ENCODE measurements around the gene PRKACA.

DNA sequence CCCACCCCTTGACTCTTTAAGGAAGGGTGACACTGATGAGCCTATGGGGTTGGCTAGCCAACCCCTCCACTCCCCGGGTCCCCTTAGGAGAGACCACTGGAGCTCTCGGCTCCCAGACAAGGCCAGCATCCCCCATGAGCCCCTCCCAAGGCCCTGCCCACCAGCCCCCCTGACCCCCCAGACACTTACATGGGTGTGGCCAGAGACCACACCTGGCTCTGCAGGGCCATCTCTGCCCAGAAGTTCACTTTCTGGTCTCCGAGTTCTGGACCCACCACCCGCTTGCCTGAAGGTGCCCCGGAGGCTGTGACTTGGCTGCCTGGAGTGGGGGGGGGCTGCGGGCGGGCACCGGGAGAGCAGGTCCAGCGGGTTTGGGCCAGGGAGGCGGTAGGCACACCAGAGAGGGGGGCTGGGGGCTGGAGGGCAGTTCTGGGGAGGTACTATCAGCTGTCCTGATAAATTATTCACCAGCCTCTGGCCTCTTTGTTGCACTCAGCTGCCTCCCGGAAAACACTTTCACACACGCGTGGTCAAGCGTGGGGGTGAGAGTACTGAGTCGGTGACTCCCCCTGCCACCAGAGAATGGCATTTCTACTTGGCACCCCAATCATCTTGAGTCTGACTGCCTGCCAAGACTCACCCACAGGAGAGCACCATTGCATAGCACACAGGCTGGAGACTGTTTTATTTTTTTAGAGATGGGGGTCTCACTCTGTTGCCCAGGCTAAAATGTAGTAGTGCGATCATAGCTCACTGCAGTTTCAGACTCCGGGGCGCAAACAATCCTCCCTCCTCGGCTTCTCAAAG lies 55.6 kb downstream of the PRKACA start, which contains the start of gene PALM3:
- TF ChIP-seq, protein P1, sequence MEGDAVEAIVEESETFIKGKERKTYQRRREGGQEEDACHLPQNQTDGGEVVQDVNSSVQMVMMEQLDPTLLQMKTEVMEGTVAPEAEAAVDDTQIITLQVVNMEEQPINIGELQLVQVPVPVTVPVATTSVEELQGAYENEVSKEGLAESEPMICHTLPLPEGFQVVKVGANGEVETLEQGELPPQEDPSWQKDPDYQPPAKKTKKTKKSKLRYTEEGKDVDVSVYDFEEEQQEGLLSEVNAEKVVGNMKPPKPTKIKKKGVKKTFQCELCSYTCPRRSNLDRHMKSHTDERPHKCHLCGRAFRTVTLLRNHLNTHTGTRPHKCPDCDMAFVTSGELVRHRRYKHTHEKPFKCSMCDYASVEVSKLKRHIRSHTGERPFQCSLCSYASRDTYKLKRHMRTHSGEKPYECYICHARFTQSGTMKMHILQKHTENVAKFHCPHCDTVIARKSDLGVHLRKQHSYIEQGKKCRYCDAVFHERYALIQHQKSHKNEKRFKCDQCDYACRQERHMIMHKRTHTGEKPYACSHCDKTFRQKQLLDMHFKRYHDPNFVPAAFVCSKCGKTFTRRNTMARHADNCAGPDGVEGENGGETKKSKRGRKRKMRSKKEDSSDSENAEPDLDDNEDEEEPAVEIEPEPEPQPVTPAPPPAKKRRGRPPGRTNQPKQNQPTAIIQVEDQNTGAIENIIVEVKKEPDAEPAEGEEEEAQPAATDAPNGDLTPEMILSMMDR (IDR thresholded peaks at IDR 0.05) = peak in 1 of 4 experiments; percentile 26
- TF ChIP-seq POLR2AphosphoS5 (IDR thresholded peaks at IDR 0.05) = peak; percentile 9
- no peak for TF ChIP-seq POLR2A (IDR thresholded peaks at IDR 0.05)

Data from prostate gland (tissue), 2 donors.